HG02884 (cell line): ENCODE results near the gene APBB2.

Experiments used
- ATAC-seq: cut with Tn5 transposase; IDR thresholded peaks from one replicate; pipeline ENCODE4 v1.9.1; 2021; ENCODE audit warnings: mild to moderate bottlenecking, moderate library complexity; ENCODE audit not compliant: unreplicated experiment

APBB2 gene

DNA sequence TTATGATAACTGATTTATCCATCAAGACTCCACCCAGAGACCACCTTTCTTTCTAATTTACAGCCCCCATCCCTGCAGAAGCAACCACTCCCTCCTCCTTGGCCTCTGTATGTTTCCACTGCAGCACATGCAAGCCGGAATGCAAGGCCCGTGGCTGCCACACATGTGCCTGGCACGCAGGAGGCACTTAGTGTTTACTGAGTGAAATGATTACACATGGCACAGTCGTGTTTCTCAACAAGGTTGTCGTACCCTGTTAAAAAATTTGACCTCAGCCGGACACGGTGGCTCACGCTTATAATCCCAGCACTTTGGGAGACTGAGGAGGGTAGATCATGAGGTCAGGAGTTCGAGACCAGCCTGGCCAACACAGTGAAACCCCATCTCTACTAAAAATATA is 104.3 kb downstream of the APBB2 start:
- no peak for ATAC-seq

- no peak for ATAC-seq
Observed at GRCh38 chr4:41108481-41108880, 105.9 kb downstream of the APBB2 start.

- ATAC-seq, result no peak
Observed at GRCh38 chr4:41106694-41107419, 107.5 kb downstream of the APBB2 start.

DNA sequence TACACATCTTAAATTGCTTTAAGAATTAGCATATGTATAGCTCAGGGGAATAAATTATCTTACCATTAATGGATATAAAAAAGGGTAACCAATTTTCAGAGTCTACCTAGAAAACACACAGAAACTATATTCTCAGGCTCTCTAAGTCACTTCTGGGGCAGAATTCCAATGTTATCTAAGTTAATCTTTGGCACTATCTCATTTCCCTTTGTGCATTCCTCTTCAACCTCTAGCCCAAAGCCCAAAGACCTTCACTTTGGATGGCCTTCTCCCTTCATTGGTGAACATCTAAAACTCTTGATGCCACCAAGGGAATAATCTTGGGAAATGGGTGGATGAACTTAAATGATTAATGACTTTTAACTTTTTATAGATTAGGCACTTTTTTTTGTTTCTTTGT is 108.3 kb downstream of the APBB2 start:
- ATAC-seq, result no peak

DNA sequence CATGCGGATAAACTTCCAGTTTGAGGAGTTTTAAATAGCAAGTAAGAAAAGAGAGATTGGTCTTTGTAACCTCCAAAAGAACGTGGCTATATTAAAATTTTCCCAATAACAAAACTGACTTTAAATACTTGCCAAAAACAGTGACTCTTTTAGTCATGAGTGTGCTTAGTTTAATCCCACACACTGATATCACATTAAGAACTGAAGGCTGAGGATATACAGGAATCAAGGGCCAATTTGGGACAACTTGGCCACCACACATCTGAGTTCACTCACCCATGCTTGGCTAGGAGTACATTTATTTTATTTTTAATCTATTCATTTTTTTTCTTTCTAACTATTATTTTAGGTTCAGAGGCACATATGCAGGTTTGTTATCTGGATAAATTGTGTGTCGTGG is 110.2 kb downstream of the APBB2 start:
- no peak for ATAC-seq

DNA sequence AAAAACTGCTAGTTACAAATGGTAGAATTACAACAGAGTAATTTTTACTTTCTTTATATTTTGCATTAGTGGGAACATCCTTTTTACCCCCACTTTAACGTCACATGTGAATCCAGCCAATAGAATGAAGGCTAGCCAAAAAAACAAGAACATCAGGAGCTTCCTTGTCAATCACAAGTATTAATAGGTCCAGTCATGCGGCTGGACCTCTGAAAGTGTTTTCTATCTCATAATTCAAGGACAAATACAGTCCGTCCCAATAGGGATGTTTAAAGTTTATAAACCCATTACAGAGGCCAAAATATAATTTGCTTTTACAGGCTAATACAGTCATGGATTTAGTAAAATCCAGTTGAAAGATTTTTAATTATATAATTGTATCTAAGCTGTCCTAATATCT is 110.7 kb downstream of the APBB2 start:
- no peak for ATAC-seq

GRCh38 chr4:41102414-41103092 is 111.8 kb downstream of the APBB2 start:
- ATAC-seq, result no peak

GRCh38 chr4:41098093-41099048 is 116.0 kb downstream of the APBB2 start:
- ATAC-seq, result no peak

DNA sequence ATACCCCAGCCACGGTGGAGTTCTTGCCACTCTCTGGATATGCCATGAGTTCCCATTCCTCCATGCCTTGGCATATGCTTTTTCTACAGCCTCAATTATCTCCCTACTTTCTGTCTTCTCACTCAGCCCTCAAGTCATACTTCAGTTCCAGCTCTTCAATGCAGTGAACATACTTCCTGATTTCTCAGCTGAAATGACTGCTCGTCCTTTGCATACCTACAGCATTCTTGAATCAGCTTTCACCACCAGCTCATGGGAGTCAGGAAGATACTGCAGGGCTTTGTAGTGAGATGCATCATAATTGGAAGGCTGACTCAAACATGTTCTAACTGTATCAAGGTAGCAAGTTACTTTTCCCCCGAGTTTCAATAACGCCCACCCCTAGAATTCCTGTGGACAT is 118.4 kb downstream of the APBB2 start:
- no peak for ATAC-seq

GRCh38 chr4:41095192-41095872 is 119.0 kb downstream of the APBB2 start:
- ATAC-seq, result no peak

- no peak for ATAC-seq
Observed at GRCh38 chr4:41092128-41092527, 122.2 kb downstream of the APBB2 start.

DNA sequence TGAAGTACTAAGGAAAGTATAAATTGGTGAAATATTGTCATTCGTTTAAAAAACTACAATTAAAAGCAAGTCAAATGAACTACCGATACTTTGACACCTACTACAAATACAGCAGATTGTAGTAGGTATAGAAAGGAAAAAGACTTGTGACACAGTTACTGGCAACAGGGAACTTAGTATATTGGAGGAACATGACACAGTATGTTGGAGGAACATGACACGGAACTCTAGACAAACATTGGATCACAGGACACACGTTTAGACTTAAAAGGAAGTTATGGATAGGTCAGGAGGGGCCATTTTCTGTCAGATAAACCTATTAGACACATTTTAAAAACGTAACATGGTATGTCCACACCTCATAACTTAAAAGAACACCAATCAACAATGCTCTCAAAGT is 132.5 kb downstream of the APBB2 start:
- ATAC-seq, result no peak

DNA sequence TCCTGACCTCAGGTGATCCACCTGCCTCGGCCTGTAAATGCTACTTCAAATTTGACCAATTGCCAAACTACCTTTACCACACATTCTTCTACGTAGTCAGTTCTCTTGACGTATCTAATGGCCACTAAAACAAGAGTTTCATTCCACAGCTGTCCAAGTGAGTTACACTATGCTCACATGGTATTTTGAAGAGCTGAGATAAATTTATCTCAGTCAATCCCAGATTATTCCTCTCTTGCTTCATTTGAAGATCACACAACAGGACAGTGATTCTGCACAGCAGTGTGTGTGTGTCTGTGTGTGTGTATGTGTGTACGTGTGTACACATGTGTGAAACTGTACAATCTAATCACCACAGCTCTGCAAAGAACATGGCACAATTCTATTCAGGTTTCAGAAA is 133.4 kb downstream of the APBB2 start:
- no peak for ATAC-seq

DNA sequence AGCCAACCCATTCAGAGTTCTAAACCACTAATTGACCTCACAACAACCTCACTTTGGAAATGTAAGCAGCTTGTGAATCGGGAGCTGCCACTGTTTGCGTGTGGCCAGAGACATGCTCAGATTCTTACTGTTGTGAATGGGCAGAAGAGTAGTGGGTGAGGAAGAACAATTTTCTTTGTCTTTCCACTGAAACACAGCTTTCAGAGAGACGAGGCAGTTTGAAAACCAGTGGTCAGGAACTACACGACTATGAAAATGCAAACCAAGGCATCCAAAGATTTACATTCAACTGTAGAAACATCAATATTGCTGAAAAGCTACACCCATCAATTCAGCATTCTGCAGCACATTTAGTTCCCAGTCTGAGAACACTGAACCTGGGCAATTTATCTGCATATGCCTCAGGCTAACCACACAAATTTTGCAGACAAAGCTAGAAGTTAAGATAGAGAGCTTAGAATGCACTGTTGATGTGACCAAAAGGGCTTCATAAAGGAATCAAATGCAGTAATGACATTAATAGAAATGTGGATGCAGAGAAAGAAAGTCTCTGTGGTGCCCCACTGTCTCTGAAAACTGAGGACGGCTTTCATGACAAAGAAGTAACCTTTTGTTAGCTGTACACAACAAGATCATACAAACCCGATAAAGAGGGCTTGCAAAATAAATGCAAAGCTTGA is 134.3 kb downstream of the APBB2 start:
- ATAC-seq, result no peak

GRCh38 chr4:41077628-41078027 is 136.7 kb downstream of the APBB2 start:
- ATAC-seq, result no peak

GRCh38 chr4:41076481-41076880 is 137.9 kb downstream of the APBB2 start:
- ATAC-seq, result no peak

GRCh38 chr4:41074215-41074614 is 140.1 kb downstream of the APBB2 start:
- no peak for ATAC-seq

- ATAC-seq, result peak; percentile 57
Observed at GRCh38 chr4:41072021-41072777, 142.1 kb downstream of the APBB2 start.

DNA sequence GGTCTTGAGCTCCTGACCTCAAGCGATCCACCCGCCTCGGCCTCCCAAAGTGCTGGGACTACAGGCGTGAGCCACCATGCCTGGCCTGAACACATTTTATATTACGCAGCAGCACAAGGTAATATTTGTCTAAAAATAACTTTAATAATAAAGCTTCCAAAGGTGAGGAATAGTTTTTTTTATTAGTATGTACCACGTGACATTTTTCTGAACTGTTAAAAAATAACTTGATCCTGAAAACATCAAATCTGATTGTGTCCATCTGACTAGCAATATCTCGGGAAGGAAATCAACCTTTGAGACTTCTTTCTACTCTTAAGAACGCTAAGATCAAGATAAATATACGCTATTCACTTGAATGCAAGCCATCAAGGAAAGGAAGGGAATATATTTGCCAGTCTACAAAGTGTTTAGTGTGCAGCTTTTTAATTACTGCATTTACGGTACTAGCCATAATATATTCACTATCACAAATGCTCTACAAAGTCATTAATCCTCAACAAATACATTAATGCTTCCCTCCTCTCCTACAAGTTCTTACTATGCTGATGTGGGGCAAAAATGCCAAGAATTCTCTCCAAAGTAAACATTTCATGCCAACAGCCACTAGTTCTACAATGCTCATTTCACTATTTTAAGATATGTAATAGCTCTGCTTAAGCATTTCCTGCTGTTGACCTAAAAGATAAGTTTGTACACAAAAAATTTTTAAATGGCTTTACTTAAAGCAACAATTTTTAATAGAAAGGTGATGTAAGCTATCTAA is 143.6 kb downstream of the APBB2 start:
- no peak for ATAC-seq
